ENCODE data around the gene UBE2E3. TPM values are rescaled to one million over a fixed set of nuclear protein-coding genes. Genes with fewer than 3 reads are reported as not detected.

UBE2E3 gene
- total and polyA plus RNA-seq, 2 of the 13 experiments (the other 11 are each of a cell fraction or from before 2014, with no cell fraction given) = 45.7 to 92.6 TPM

DNA sequence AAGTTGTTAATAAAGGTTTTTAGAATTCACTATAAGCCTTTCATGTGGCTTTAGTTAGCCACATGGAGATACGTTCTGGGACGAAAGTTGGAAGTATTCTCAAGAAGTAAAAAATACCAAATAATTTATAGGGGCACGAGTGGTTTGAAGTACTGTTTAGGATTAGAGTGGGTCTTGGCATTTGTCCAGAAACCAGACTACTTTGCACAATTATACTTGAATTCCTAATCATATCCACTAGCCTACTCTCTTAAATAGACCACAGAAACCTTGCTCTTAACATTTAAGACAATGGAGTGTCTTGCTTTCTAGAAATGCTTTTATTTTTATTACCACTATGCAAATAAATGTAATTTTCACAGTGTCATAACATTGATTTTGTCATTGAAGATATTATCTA lies 44.6 kb downstream of the UBE2E3 start (continued):
- TF ChIP-seq, protein P1, sequence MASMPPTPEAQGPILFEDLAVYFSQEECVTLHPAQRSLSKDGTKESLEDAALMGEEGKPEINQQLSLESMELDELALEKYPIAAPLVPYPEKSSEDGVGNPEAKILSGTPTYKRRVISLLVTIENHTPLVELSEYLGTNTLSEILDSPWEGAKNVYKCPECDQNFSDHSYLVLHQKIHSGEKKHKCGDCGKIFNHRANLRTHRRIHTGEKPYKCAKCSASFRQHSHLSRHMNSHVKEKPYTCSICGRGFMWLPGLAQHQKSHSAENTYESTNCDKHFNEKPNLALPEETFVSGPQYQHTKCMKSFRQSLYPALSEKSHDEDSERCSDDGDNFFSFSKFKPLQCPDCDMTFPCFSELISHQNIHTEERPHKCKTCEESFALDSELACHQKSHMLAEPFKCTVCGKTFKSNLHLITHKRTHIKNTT (CRISPR knock-in tag; IDR thresholded peaks at IDR 0.05) = no peak
- no peak for TF ChIP-seq GPN1 (CRISPR knock-in tag; IDR thresholded peaks at IDR 0.05; ENCODE audit: borderline replicate concordance)
- TF ChIP-seq ZNF737 (CRISPR knock-in tag; IDR thresholded peaks at IDR 0.05; ENCODE audit: borderline replicate concordance) = no peak
- no peak for TF ChIP-seq NCOA1 (CRISPR knock-in tag; IDR thresholded peaks at IDR 0.05)
- no peak for TF ChIP-seq MEF2D (CRISPR knock-in tag; IDR thresholded peaks at IDR 0.05)
- no peak for TF ChIP-seq ZFP37 (CRISPR knock-in tag; IDR thresholded peaks at IDR 0.05; ENCODE audit: borderline replicate concordance)

DNA sequence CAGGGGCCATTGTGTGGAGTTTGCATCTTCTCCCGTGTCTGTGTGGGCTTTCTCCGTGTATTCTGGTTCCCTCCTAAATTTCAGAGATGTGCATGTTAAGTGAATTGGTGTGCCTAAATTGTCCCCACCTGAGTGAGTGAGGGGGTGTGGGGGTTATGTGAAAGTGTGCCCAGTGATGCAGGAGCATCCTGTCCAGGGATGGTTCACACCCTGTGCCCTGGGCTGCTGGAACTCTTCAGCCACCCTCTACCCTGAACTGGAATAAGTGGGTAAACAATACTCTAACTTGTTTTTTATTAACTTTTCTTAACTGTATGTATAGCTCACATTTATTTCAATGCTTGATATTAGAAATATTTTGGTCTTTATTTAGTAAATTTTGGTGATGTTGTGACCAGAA lies 56.0 kb downstream of the UBE2E3 start:
- in situ Hi-C loops (cut with HindIII; ENCODE audit: extremely low pct_ligation_motif_present, low pct_unique_long_range_greater_than_20kb) = no loop called here
- Histone ChIP-seq H3K27me3 (ENCODE audit: control insufficient read depth in 1 of 2, insufficient read depth in 2 of 2, low read length in 2 of 2) (no peaks in the 10 kb centered on the region), H2AFZ (ENCODE audit: low read length) (no peak overlapping the region), H3K4me3 (replicated peaks in 1 of 3; ENCODE audit: insufficient read depth in 1 of 3, low read depth in 2 of 3, low read length in 3 of 3) (no peak overlapping the region), H3K4me2 (ENCODE audit: low read depth, low read length) (no peak overlapping the region), H3K27ac (ENCODE audit: extremely low read length, insufficient read depth, low read length) (no peak overlapping the region), H3K79me2 (ENCODE audit: insufficient read depth, low read length) (peaks cover 4% of the 10 kb centered on the region), H3K36me3 (replicated peaks in 1 of 2; ENCODE audit: control insufficient read depth in 1 of 2, insufficient read depth in 2 of 2, low read length in 2 of 2) (no peaks in the 10 kb centered on the region), H4K20me1 (ENCODE audit: insufficient read depth, low read length) (no peaks in the 10 kb centered on the region), H3K4me1 (ENCODE audit: insufficient read depth, low read length) (no peaks in the 10 kb centered on the region), H3K9me3 (ENCODE audit: low read length) (no peaks in the 10 kb centered on the region), H3K9ac (ENCODE audit: insufficient read depth, low read depth, low read length) (no peak overlapping the region)
- POLR2A ChIA-PET = no interaction called here
- FAIRE-seq (no peak), ATAC-seq (no peak), DNase-seq (ENCODE audit: low spot score) (no peak)
- WGBS (ENCODE audit: low lambda C conversion rate) = 95% methylated on average over 2 of the region's 2 CpGs
- TF ChIP-seq, protein P2, sequence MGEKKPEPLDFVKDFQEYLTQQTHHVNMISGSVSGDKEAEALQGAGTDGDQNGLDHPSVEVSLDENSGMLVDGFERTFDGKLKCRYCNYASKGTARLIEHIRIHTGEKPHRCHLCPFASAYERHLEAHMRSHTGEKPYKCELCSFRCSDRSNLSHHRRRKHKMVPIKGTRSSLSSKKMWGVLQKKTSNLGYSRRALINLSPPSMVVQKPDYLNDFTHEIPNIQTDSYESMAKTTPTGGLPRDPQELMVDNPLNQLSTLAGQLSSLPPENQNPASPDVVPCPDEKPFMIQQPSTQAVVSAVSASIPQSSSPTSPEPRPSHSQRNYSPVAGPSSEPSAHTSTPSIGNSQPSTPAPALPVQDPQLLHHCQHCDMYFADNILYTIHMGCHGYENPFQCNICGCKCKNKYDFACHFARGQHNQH (CRISPR knock-in tag; IDR thresholded peaks at IDR 0.05) = no peak
- TF ChIP-seq FOSL2 (CRISPR knock-in tag; IDR thresholded peaks at IDR 0.05) (no peak), ZNF709 (CRISPR knock-in tag; IDR thresholded peaks at IDR 0.05) (no peak)
- TF ChIP-seq, protein P3, sequence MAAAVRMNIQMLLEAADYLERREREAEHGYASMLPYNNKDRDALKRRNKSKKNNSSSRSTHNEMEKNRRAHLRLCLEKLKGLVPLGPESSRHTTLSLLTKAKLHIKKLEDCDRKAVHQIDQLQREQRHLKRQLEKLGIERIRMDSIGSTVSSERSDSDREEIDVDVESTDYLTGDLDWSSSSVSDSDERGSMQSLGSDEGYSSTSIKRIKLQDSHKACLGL (CRISPR knock-in tag; IDR thresholded peaks at IDR 0.05) = no peak
- TF ChIP-seq, protein P4, sequence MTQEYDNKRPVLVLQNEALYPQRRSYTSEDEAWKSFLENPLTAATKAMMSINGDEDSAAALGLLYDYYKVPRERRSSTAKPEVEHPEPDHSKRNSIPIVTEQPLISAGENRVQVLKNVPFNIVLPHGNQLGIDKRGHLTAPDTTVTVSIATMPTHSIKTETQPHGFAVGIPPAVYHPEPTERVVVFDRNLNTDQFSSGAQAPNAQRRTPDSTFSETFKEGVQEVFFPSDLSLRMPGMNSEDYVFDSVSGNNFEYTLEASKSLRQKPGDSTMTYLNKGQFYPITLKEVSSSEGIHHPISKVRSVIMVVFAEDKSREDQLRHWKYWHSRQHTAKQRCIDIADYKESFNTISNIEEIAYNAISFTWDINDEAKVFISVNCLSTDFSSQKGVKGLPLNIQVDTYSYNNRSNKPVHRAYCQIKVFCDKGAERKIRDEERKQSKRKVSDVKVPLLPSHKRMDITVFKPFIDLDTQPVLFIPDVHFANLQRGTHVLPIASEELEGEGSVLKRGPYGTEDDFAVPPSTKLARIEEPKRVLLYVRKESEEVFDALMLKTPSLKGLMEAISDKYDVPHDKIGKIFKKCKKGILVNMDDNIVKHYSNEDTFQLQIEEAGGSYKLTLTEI (CRISPR knock-in tag; conservative IDR thresholded peaks at IDR 0.05) = no peak
- TF ChIP-seq, protein P5, sequence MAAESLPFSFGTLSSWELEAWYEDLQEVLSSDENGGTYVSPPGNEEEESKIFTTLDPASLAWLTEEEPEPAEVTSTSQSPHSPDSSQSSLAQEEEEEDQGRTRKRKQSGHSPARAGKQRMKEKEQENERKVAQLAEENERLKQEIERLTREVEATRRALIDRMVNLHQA (CRISPR knock-in tag; IDR thresholded peaks at IDR 0.05) = no peak
- intact Hi-C loops (cut with micrococcal nuclease; ENCODE audit: unreplicated experiment) = no loop called here
- no TSS peak for BruUV-seq (replicated peaks)
- CTCF ChIA-PET (ENCODE audit: low intra/inter-chr PET ratio, low total read pairs) = no interaction called here
